ENCODE measurements around the gene NPAT. TPM values are rescaled to one million over a fixed set of nuclear protein-coding genes. Genes with fewer than 3 reads are reported as not detected.

The NPAT gene
- total RNA-seq, 1 donor from 2014 or later: 15.2 TPM

DNA sequence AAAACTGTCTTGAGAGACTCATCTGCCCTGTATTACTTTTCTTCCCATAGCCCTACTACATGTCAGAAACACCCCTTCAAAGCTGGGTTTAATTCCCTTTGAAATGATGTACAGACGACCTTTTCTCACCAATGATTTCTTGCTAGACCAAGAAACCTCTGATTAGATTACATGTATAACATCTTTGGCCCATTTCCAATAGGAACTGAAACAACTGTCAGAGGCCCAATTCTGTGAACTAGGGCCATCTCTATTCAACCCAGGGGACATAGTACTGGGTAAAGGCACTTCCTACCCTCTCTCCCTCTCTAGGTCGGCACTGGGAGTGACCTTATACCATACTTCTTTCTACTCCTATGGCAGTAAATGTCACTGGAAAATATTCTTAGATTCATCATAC, 19.4 kb downstream of the NPAT start:
- H3K36me3 ChIP-seq: peaks cover 0 to 22% of the 10 kb centered on the region in 2 donors
- H3K4me1 ChIP-seq: peaks cover 8% of the 10 kb centered on the region
- no peak overlapping the region for H3K4me3 ChIP-seq
- H3K9me3 ChIP-seq: no peaks in the 10 kb centered on the region
- H3K27ac ChIP-seq: no peak overlapping the region
- TF ChIP-seq POLR2AphosphoS5 (IDR thresholded peaks at IDR 0.05; ENCODE audit: insufficient read depth in 1 of 2, low read depth in 1 of 2) (no peak), POLR2A (IDR thresholded peaks at IDR 0.05) (no peak)
- TF ChIP-seq, protein P1, sequence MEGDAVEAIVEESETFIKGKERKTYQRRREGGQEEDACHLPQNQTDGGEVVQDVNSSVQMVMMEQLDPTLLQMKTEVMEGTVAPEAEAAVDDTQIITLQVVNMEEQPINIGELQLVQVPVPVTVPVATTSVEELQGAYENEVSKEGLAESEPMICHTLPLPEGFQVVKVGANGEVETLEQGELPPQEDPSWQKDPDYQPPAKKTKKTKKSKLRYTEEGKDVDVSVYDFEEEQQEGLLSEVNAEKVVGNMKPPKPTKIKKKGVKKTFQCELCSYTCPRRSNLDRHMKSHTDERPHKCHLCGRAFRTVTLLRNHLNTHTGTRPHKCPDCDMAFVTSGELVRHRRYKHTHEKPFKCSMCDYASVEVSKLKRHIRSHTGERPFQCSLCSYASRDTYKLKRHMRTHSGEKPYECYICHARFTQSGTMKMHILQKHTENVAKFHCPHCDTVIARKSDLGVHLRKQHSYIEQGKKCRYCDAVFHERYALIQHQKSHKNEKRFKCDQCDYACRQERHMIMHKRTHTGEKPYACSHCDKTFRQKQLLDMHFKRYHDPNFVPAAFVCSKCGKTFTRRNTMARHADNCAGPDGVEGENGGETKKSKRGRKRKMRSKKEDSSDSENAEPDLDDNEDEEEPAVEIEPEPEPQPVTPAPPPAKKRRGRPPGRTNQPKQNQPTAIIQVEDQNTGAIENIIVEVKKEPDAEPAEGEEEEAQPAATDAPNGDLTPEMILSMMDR (IDR thresholded peaks at IDR 0.05): no peak
- no peak for DNase-seq (ENCODE audit: extremely low spot score in 2 of 2)
- H3K27me3 ChIP-seq: no peaks in the 10 kb centered on the region
- intact Hi-C loops (cut with DNase I): no loop called here

DNA sequence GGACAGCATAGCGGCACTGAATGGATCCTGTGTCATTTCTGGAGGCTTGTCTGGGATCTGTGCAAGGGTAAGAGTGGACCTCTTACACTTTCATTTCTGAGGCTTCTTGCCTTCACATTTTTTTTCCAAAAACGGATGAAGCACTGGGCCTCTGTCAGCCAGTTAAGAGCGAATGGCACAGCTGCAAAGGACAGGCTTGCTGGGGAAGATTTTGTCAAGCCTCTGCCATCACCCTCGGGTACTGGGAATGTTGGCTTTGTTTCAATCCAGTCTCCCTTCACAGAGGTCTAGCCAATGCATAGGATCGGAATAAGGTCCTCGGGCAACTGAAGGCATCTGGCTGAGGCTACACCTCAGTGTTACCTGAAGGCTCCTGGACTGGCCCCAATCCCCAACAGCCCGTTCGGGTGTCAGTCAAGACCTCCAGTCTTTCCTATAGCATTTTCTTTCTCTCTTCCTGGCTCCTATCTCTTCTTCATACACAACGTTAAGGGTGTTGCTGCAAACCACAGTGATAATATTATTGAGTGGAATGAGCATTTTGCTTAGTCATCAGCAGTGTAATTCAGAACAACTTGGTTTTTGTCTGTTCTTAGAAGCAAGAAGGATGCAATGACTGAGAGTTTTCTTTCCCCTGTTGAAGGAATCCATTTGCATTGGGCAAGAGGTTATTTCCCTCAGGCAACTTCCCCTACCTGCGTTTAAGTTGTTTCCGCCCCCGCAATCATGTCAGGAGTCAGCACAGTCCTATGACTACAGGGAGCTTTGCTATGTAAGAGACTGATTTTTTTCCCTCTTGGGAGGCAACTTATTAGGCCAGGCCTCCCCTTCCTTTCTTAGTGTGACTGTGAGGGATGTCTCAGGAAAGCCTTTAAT, 22.8 kb downstream of the NPAT start:
- H3K36me3 ChIP-seq: peaks cover 0 to 21% of the 10 kb centered on the region in 2 donors
- peaks cover 8% of the 10 kb centered on the region for H3K4me1 ChIP-seq
- no peaks in the 10 kb centered on the region for H3K27me3 ChIP-seq
- H3K9me3 ChIP-seq: no peaks in the 10 kb centered on the region
- no peak for DNase-seq (ENCODE audit: extremely low spot score in 2 of 2)
- H3K27ac ChIP-seq: no peak overlapping the region
- intact Hi-C loops (cut with DNase I): no loop called here
- TF ChIP-seq, protein P1 (IDR thresholded peaks at IDR 0.05): no peak
- no peak for TF ChIP-seq POLR2AphosphoS5 (IDR thresholded peaks at IDR 0.05; ENCODE audit: insufficient read depth in 1 of 2, low read depth in 1 of 2)
- no peak for TF ChIP-seq POLR2A (IDR thresholded peaks at IDR 0.05)
- H3K4me3 ChIP-seq: no peak overlapping the region

- no peak for DNase-seq (ENCODE audit: extremely low spot score in 2 of 2)
- no peak overlapping the region for H3K27ac ChIP-seq
- H3K4me1 ChIP-seq: peaks cover 8% of the 10 kb centered on the region
- no peak overlapping the region for H3K4me3 ChIP-seq
- H3K36me3 ChIP-seq: peaks cover 0 to 26% of the 10 kb centered on the region in 2 donors
- H3K9me3 ChIP-seq: no peaks in the 10 kb centered on the region
- H3K27me3 ChIP-seq: no peaks in the 10 kb centered on the region
- TF ChIP-seq POLR2A (IDR thresholded peaks at IDR 0.05): no peak
- TF ChIP-seq, protein P1 (IDR thresholded peaks at IDR 0.05): no peak
- TF ChIP-seq POLR2AphosphoS5 (IDR thresholded peaks at IDR 0.05; ENCODE audit: insufficient read depth in 1 of 2, low read depth in 1 of 2): no peak
- intact Hi-C loops (cut with DNase I): no loop called here
These were observed 23.6 kb downstream of the NPAT start for GRCh38 chr11:108198833-108199232.

GRCh38 chr11:108197351-108197750, 25.1 kb downstream of the NPAT start:
- intact Hi-C loops (cut with DNase I): no loop called here
- Histone ChIP-seq H3K27me3 (no peaks in the 10 kb centered on the region), H3K36me3 (peaks cover 0 to 33% of the 10 kb centered on the region in 2 donors), H3K4me1 (peaks cover 8% of the 10 kb centered on the region), H3K27ac (no peak overlapping the region), H3K4me3 (no peak overlapping the region), H3K9me3 (no peaks in the 10 kb centered on the region)
- DNase-seq (ENCODE audit: extremely low spot score in 2 of 2): no peak
- TF ChIP-seq POLR2A (IDR thresholded peaks at IDR 0.05) (no peak), POLR2AphosphoS5 (IDR thresholded peaks at IDR 0.05; ENCODE audit: insufficient read depth in 1 of 2, low read depth in 1 of 2) (no peak)
- TF ChIP-seq, protein P1 (IDR thresholded peaks at IDR 0.05): no peak

GRCh38 chr11:108196901-108197300, 25.5 kb downstream of the NPAT start:
- peaks cover 0 to 34% of the 10 kb centered on the region in 2 donors for H3K36me3 ChIP-seq
- no peak for DNase-seq (ENCODE audit: extremely low spot score in 2 of 2)
- no peak overlapping the region for H3K27ac ChIP-seq
- TF ChIP-seq POLR2A (IDR thresholded peaks at IDR 0.05) (no peak), POLR2AphosphoS5 (IDR thresholded peaks at IDR 0.05; ENCODE audit: insufficient read depth in 1 of 2, low read depth in 1 of 2) (no peak)
- TF ChIP-seq, protein P1 (IDR thresholded peaks at IDR 0.05): no peak
- no peaks in the 10 kb centered on the region for H3K27me3 ChIP-seq
- H3K4me1 ChIP-seq: peaks cover 8% of the 10 kb centered on the region
- intact Hi-C loops (cut with DNase I): no loop called here
- H3K4me3 ChIP-seq: no peak overlapping the region
- H3K9me3 ChIP-seq: no peaks in the 10 kb centered on the region
